ENCODE data around the gene ZNF738.

The ZNF738 gene

DNA sequence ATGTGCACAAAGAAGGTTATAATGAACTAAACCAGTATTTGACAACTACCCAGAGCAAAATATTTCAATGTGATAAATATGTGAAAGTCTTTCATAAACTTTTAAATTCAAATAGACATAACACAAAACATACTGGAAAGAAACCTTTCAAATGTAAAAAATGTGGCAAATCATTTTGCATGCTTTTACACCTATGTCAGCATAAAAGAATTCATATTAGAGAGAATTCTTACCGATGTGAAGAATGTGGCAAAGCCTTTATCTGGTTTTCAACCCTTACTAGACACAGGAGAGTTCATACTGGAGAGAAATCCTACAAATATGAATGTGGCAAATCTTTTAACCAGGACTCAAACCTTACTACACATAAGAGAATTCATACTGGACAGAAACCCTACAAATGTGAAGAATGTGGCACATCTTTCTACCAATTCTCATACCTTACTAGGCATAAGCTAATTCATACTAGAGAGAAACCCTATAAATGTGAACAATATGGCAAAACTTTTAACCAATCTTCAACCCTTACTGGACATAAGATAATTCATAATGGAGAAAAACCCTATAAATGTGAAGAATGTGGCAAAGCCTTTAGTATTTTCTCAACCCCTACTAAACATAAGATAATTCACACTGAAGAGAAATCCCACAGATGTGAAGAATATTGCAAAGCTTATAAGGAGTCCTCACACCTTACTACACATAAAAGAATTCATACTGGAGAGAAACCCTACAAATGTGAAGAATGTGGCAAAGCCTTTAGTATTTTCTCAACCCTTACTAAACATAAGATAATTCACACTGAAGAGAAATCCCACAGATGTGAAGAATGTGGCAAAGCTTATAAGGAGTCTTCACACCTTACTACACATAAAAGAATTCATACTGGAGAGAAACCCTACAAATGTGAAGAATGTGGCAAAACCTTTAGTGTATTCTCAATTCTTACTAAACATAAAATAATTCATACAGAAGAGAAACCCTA, 64.5 kb downstream of the ZNF738 start:
- DNase-seq (ENCODE audit: low read depth): no peak

Measured in GM04503 (cell line).